Aorta (tissue), 5 donors: Measurements from ENCODE around the gene SPEF2. TPM values are rescaled to one million over a fixed set of nuclear protein-coding genes. Genes with fewer than 3 reads are reported as not detected.

Experiments used
- ATAC-seq: fragments of 200-7000 bp; cut with Tn5 transposase; one replicate; pipeline ENCODE4 v1.9.1; 2022; ENCODE audit warnings: moderate library complexity; ENCODE audit not compliant: low FRiP score
- DNase-seq, 2 donors: peaks; one replicate each; pipeline ENCODE4 v3.0.0-alpha.2; 2020
- H3K27ac ChIP-seq, 2 donors: one replicate each; pipeline ENCODE4 v1.5.1; 2013; ENCODE audit warnings: low read length in 2 of 2, mild to moderate bottlenecking in 2 of 2, moderate library complexity in 2 of 2, control low read depth in 1 of 2, inconsistent platforms in 1 of 2, low read depth in 1 of 2
- H3K27me3 ChIP-seq, 2 donors: one replicate each; pipeline ENCODE4 v1.6.1; 2013; ENCODE audit warnings: control low read depth in 1 of 2, low read length in 1 of 2, mild to moderate bottlenecking in 1 of 2, moderate library complexity in 1 of 2; ENCODE audit not compliant: insufficient read depth in 2 of 2, control insufficient read depth in 1 of 2
- H3K36me3 ChIP-seq, 2 donors: one replicate each; pipeline ENCODE4 v1.6.1; 2013; ENCODE audit warnings: control low read depth in 1 of 2, low read length in 1 of 2, mild to moderate bottlenecking in 1 of 2; ENCODE audit not compliant: insufficient read depth in 2 of 2, control insufficient read depth in 1 of 2
- H3K4me1 ChIP-seq, 2 donors: one replicate each; pipeline ENCODE4 v1.6.1; 2013; ENCODE audit warnings: low read length in 2 of 2, control low read depth in 1 of 2, mild to moderate bottlenecking in 1 of 2, moderate library complexity in 1 of 2; ENCODE audit not compliant: insufficient read depth in 2 of 2, control insufficient read depth in 1 of 2
- H3K4me3 ChIP-seq, 2 donors: one replicate each; pipeline ENCODE4 v1.5.1; 2013; ENCODE audit warnings: low read length in 2 of 2, control low read depth in 1 of 2, mild to moderate bottlenecking in 1 of 2
- H3K9me3 ChIP-seq: one replicate; pipeline ENCODE4 v1.6.1; 2013; ENCODE audit warnings: mild to moderate bottlenecking, low read length; ENCODE audit not compliant: control insufficient read depth
- WGBS, 2 donors: extraction: QIAGEN DNeasy Blood & Tissue Kit; methylation state at CpG; one replicate each; pipeline ENCODE4 v1.1.7; 2013; 5-methylcytosine and 5-hydroxymethylcytosine counted together
- intact Hi-C, 2 donors: fragments of 100-400 bp; cut with DNase I; formaldehyde crosslinking; loops; one replicate each; pipeline versions ENCODE4 v1.14.2 to v1.15.0; 2022
- polyA plus RNA-seq, 2 donors: library from polyadenylated mRNA; stranded (reverse); fragments of 200-250 nt; gene quantifications; one replicate each; pipeline ENCODE4 v1.2.3, GENCODE V29; 2013
- total RNA-seq, 2 donors: library from RNA; stranded (reverse); fragmentation: NEBNext Ultra II Directional; extraction: Animal tissue kit (Norgen Biotek cat#: 25700); gene quantifications; one replicate each; pipeline ENCODE4 v1.2.1, GENCODE V29; 2021
- donor health status: healthy with polysubstance abuse.
- donor health status: Bipolar disorder and iron deficiency.
- donor health status: DM: no; HTN: no; CAD: no.
- donor health status: DM: no; HTN: no; CAD: no.
- donor health status: DM: yes; HTN: yes; CAD: no.

Gene SPEF2
- total and polyA plus RNA-seq, 4 donors = 1.0 to 10.9 (median 4.7) TPM

DNA sequence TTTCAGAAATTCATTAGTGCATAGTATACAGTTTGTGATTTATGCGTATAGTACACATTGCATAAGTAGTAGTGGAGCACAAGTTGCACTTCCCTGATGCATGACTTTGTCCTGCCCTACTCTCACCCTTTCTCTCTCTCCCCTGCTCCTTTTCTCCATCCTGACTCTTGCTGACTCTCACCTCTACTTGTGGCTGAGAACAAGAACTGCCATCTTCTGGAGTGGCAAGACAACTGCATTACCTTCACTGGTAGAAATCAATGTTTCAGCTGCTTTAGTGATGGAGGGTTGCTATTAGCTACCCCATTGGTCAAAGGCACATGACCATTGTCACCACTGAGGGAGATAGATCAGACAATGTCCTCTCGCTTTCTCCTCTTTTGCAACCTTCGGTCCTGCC, 26.9 kb downstream of the SPEF2 start:
- ATAC-seq = no peak
- Histone ChIP-seq H3K36me3 (no peaks in the 10 kb centered on the region), H3K27ac (no peak overlapping the region), H3K27me3 (no peaks in the 10 kb centered on the region), H3K9me3 (no peaks in the 10 kb centered on the region), H3K4me1 (no peaks in the 10 kb centered on the region), H3K4me3 (no peak overlapping the region)
- 95 to 96% methylated on average over 3 of the region's 3 CpGs for WGBS, 2 donors
- intact Hi-C loops = no loop called here
- no peak for DNase-seq

DNA sequence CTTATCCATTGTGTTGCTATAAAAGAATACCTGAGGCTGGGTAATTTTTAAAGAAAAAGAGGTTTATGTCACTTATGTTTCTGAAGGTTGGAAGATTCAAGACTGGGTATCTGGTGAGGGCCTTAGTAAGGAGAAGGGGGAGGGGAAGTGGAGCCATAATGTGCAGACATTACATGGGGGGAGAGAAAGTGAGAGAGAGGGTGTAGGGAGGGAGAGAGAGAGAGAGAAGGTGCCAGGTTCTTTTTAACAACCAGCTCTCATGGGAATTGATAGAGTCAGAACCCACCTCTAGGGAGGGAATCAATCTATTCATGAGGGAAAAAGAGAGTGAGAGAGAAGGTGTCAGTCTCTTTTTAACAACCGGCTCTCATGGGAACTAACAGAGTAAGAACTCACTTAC, 29.5 kb downstream of the SPEF2 start:
- no peaks in the 10 kb centered on the region for H3K27me3 ChIP-seq
- H3K27ac ChIP-seq = no peak overlapping the region
- no peaks in the 10 kb centered on the region for H3K4me1 ChIP-seq
- whole genome bisulfite sequencing, 2 donors = 88 to 96% methylated on average over 1 of the region's 1 CpG
- intact Hi-C loops = no loop called here
- DNase-seq (no peak), ATAC-seq (no peak)
- no peaks in the 10 kb centered on the region for H3K36me3 ChIP-seq
- H3K9me3 ChIP-seq = no peaks in the 10 kb centered on the region
- H3K4me3 ChIP-seq = no peak overlapping the region

DNA sequence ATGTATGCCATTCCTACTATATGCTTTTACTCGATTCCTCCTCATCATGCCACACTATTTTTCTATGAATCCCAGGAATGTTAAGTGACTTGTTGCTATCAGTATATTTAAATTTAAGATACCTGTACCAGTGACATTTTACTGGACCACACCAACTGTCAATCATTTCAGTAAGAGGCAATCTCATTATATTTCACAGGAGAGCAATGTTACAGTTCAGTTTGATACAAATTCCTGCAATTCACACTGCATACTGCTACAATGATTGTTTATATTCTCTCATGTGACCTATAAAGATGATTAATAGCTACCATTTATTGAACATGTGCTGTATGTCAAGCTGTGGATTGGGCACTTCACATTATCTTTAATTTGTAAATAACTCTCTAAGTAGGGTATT, 30.0 kb downstream of the SPEF2 start:
- H3K4me3 ChIP-seq = no peak overlapping the region
- ATAC-seq (no peak), DNase-seq (no peak)
- intact Hi-C loops = no loop called here
- no peaks in the 10 kb centered on the region for H3K4me1 ChIP-seq
- H3K9me3 ChIP-seq = no peaks in the 10 kb centered on the region
- H3K27me3 ChIP-seq = no peaks in the 10 kb centered on the region
- no peak overlapping the region for H3K27ac ChIP-seq
- no peaks in the 10 kb centered on the region for H3K36me3 ChIP-seq
- 85 to 96% methylated on average over 1 of the region's 1 CpG for WGBS, 2 donors

DNA sequence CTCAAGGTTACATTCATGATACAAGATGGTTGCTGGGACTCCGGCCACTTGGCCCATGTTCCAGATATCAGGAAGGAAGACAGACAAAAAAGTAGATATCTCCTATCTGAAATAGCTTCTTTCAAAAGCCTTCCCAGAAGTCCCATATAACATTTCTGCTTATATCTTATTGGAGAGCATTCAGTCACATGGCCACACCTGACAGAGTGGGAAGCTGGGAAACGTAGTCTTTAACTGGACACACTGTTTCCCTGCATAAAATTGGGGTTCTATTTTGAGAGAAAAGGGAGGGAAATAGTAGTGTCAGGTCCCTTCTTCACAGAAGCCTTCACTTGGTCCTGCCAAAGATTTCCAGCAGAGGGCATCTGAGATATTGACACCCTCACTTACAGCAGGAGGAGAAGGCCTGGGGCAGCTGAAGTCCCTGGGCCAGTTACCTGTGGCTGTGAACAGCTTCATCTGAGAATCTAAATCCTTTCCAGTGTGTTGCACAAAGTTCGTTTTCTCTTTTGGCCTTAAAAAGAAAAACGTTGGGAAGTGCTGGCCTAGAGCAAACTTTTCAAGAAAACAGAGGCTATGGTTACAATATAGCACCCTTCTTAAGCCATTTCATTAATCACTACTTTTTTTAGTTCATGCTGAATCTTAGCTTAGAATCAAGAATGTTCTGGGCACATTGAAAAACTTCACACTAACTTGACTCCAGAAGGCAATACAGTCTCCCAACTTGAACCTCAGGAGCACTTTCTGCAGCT, 33.5 kb downstream of the SPEF2 start:
- Histone ChIP-seq H3K4me1 (no peaks in the 10 kb centered on the region), H3K4me3 (no peak overlapping the region), H3K27me3 (no peaks in the 10 kb centered on the region), H3K9me3 (no peaks in the 10 kb centered on the region), H3K36me3 (no peaks in the 10 kb centered on the region), H3K27ac (no peak overlapping the region)
- 59 to 65% methylated on average over 4 of the region's 4 CpGs for WGBS, 2 donors
- DNase-seq (no peak), ATAC-seq (no peak)
- intact Hi-C loops = no loop called here

DNA sequence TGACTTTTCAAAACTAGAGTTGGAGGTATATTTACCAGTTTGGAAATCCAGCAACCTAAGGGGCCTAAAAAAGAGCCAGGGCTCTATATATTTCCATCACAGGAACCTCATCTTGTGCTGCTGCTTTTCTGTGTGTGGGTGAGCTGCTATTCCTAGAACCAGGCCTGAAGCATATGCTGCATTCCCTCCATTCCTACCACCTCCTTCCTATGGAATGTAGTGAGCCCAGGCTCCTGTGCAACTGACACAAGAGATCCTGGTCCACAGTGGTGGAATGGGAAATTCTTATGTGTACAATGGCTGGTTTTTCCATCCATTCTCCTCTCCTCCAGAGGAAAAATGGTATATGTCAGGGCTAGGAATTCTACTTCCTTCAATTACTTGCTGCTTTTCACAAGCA, 39.1 kb downstream of the SPEF2 start:
- no peak for ATAC-seq
- Histone ChIP-seq H3K27ac (no peak overlapping the region), H3K4me1 (no peaks in the 10 kb centered on the region), H3K27me3 (no peaks in the 10 kb centered on the region), H3K36me3 (no peaks in the 10 kb centered on the region), H3K4me3 (no peak overlapping the region), H3K9me3 (no peaks in the 10 kb centered on the region)
- no peak for DNase-seq
- intact Hi-C loops = no loop called here

DNA sequence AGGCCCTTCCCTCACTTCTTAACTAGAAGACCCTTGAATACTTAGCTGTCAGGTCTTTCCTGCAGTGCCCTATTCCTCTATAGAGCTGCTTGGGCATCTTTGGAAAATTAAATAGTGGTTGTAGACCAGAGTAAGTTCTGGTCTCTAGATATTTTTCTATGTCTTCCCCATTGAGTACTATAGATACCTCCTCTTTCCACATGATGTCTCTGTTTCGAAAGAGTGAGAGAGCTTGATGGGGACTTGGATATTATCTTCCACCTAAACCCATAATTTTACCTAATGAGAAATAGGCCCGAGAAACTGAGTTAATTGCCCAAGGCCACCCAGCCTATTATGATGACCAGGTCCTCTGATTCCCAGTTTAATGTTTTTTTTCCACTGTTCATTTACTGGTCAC, 40.2 kb downstream of the SPEF2 start:
- ATAC-seq (no peak), DNase-seq (no peak)
- intact Hi-C loops = no loop called here
- Histone ChIP-seq H3K4me3 (no peak overlapping the region), H3K27ac (no peak overlapping the region), H3K4me1 (no peaks in the 10 kb centered on the region), H3K36me3 (no peaks in the 10 kb centered on the region), H3K27me3 (no peaks in the 10 kb centered on the region), H3K9me3 (no peaks in the 10 kb centered on the region)
- 94 to 95% methylated on average over 2 of the region's 2 CpGs for WGBS, 2 donors

DNA sequence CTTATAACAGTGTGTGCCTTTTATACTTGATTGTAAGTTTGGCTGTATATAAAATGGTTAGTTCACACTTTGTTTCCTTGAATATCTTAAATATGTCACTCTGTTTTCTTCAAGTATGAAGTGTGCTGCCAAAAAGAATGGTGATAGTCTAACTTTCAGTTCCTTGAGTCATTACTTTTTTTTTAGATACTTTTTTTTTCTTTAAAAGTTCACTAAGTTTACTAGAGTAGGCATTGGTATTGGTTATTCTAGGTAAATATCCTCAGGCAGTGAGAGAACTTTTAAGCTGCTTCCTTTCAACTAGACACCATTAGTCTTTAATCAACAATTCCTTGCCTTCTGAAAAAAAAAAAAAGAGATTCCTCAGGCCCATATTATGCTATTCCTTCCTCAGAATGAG, 41.9 kb downstream of the SPEF2 start:
- Histone ChIP-seq H3K4me1 (no peaks in the 10 kb centered on the region), H3K36me3 (no peaks in the 10 kb centered on the region), H3K9me3 (no peaks in the 10 kb centered on the region), H3K4me3 (no peak overlapping the region), H3K27me3 (no peaks in the 10 kb centered on the region), H3K27ac (no peak overlapping the region)
- ATAC-seq (no peak), DNase-seq (no peak)
- intact Hi-C loops = no loop called here

DNA sequence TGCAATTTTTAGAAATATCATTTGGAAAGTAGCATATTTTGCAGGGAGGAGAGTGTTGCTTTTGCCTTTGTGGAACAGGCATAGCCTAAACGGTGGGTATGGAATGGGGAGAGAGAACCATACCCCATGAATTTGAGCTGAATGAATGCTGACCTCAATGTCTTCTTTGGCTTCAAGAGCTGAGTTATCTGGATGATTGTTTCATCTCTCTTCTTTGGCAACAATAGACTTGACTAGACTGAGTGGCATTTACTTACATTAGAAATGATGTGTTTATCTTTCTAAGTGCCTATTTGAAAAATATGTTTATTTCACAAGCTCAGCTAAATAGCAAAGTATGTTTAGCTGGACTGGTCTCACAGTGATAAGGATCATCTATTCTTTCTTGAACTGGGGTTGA, 42.8 kb downstream of the SPEF2 start:
- no peak for ATAC-seq
- 47 to 80% methylated on average over 1 of the region's 1 CpG for WGBS, 2 donors
- DNase-seq = no peak
- no peak overlapping the region for H3K4me3 ChIP-seq
- no peaks in the 10 kb centered on the region for H3K27me3 ChIP-seq
- no peak overlapping the region for H3K27ac ChIP-seq
- intact Hi-C loops = no loop called here
- no peaks in the 10 kb centered on the region for H3K36me3 ChIP-seq
- H3K9me3 ChIP-seq = no peaks in the 10 kb centered on the region
- H3K4me1 ChIP-seq = no peaks in the 10 kb centered on the region

DNA sequence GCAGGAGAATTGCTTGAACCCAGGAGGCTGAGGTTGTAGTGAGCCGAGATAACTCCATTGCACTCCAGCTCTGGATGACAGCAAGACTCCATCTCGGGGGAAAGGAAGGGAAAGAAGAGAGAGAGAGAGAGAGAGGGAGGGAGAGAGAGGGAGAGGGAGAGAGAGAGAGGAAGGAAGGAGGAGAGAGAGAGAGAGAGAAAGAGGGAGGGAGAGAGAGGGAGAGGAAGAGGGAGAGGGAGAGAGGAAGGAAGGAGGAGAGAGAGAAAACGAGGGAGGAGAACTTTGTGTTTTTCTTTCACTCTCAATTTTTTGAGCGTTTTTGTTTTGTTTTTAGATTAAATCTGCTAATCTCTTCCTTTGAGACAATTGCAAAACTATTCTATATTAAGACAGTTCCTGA, 46.9 kb downstream of the SPEF2 start:
- DNase-seq = no peak
- Histone ChIP-seq H3K27me3 (no peaks in the 10 kb centered on the region), H3K4me1 (no peaks in the 10 kb centered on the region), H3K9me3 (no peaks in the 10 kb centered on the region), H3K36me3 (no peaks in the 10 kb centered on the region), H3K27ac (no peak overlapping the region), H3K4me3 (no peak overlapping the region)
- 61 to 68% methylated on average over 4 of the region's 4 CpGs for WGBS, 2 donors
- no peak for ATAC-seq
- intact Hi-C loops = no loop called here
